ENCODE data around the gene ECHS1.

ECHS1 gene

GRCh38 chr10:133318494-133319127, 54.5 kb downstream of the ECHS1 start:
- DNase-seq, result peak; percentile 77

GRCh38 chr10:133316732-133317131, 56.4 kb downstream of the ECHS1 start:
- DNase-seq, result no peak

- DNase-seq, result no peak
Observed at GRCh38 chr10:133316266-133316665, 56.9 kb downstream of the ECHS1 start.

GRCh38 chr10:133315847-133316246, 57.3 kb downstream of the ECHS1 start:
- no peak for DNase-seq

- no peak for DNase-seq
Observed at GRCh38 chr10:133314911-133315310, 58.2 kb downstream of the ECHS1 start.

- no peak for DNase-seq
Observed at GRCh38 chr10:133313192-133313591, 60.0 kb downstream of the ECHS1 start.

GRCh38 chr10:133312769-133313145, 60.4 kb downstream of the ECHS1 start:
- DNase-seq, result no peak

Data from activated CD4-positive, CD25-positive, alpha-beta regulatory T cell treated with anti-CD3 and anti-CD28 coated beads, Interleukin-2, amount 50 U/mL, for 72 hours (primary cell).